H1 (cell line): Measurements from ENCODE around the gene RGS8. TPM values are rescaled to one million over a fixed set of nuclear protein-coding genes. Genes with fewer than 3 reads are reported as not detected.

Experiments used
- CTCF ChIA-PET: fragments of 300-600 bp; sonication (Branson Sonifier 250); formaldehyde crosslinking; loops from one replicate; lab custom pipeline; 2021; ENCODE audit not compliant: partially characterized antibody; lab: Charles Lee
- POLR2A ChIA-PET: fragments of 300-600 bp; sonication (Branson Sonifier 250); formaldehyde crosslinking; loops from one replicate; lab custom pipeline; 2021; ENCODE audit warnings: inconsistent platforms; ENCODE audit not compliant: partially characterized antibody; lab: Charles Lee
- DNase-seq, 2 experiments: peaks; one replicate each; pipeline versions ENCODE4 v3.0.0 to v3.0.0-alpha.2; 2010 to 2022; ENCODE audit warnings: low spot score in 2 of 2, low read depth in 1 of 2, mixed read lengths in 1 of 2
- FAIRE-seq: peaks from 2 replicates; lab custom pipeline; 2011; peaks lifted over from hg19 to GRCh38; lab: Jason Lieb, UNC
- H2AFZ ChIP-seq: 2 replicates; pipeline ENCODE4 v1.8.1; 2012; ENCODE audit warnings: low read length, inconsistent platforms
- H2AK5ac ChIP-seq: 2 replicates; pipeline ENCODE4 v1.6.1; 2013; ENCODE audit warnings: low read depth, low read length
- H2BK120ac ChIP-seq: replicated peaks from 2 replicates; pipeline ENCODE3; 2013; ENCODE audit warnings: low read depth, low read length, inconsistent platforms
- H2BK12ac ChIP-seq: 2 replicates; pipeline ENCODE4 v1.6.1; 2013; ENCODE audit warnings: low read depth, low read length
- H2BK15ac ChIP-seq: 2 replicates; pipeline ENCODE4 v1.6.1; 2013; ENCODE audit warnings: low read length
- H2BK20ac ChIP-seq: 2 replicates; pipeline ENCODE4 v1.6.1; 2013; ENCODE audit warnings: low read length
- H2BK5ac ChIP-seq: 2 replicates; pipeline ENCODE4 v1.6.1; 2013; ENCODE audit warnings: low read depth, low read length
- H3K14ac ChIP-seq: 2 replicates; pipeline ENCODE4 v1.6.1; 2013; ENCODE audit warnings: inconsistent platforms; ENCODE audit not compliant: insufficient read length
- H3K18ac ChIP-seq: 2 replicates; pipeline ENCODE4 v1.6.1; 2013; ENCODE audit warnings: low read length; ENCODE audit errors: extremely low read depth
- H3K23ac ChIP-seq: 2 replicates; pipeline ENCODE4 v1.6.1; 2013; ENCODE audit warnings: inconsistent platforms; ENCODE audit not compliant: insufficient read length
- H3K23me2 ChIP-seq: 2 replicates; pipeline ENCODE4 v1.6.1; 2013; ENCODE audit warnings: low read depth, low read length
- H3K27ac ChIP-seq: 2 replicates; pipeline ENCODE4 v1.6.1; 2011; ENCODE audit warnings: low read depth, low read length, inconsistent platforms
- H3K27me3 ChIP-seq, 4 experiments: replicated peaks in 1 of 4; 1 replicate in 1 of 4; 2 replicates in 3 of 4; pipeline versions ENCODE4 v1.6.1 to v1.8.1; 2011 to 2013; ENCODE audit warnings: low read length in 3 of 4, mild to moderate bottlenecking in 3 of 4, inconsistent platforms in 2 of 4, mixed read lengths in 2 of 4, moderate library complexity in 1 of 4; ENCODE audit not compliant: control insufficient read depth in 3 of 4, insufficient read depth in 3 of 4; ENCODE audit errors: extremely low read depth in 1 of 4
- H3K36me3 ChIP-seq, 4 experiments: 2 replicates each; pipeline versions ENCODE4 v1.6.1 to v1.8.1; 2011 to 2013; ENCODE audit warnings: mild to moderate bottlenecking in 4 of 4, low read length in 3 of 4, moderate library complexity in 2 of 4, control low read depth in 1 of 4, inconsistent platforms in 1 of 4; ENCODE audit not compliant: insufficient read depth in 4 of 4, control insufficient read depth in 2 of 4
- H3K4ac ChIP-seq: replicated peaks from 2 replicates; pipeline ENCODE3; 2013; ENCODE audit warnings: low read length, low read depth, mixed read lengths, inconsistent platforms; ENCODE audit not compliant: insufficient read length
- H3K4me1 ChIP-seq, 4 experiments: replicated peaks in 1 of 4; 1 replicate in 1 of 4; 2 replicates in 3 of 4; pipeline versions ENCODE4 v1.6.1 to v1.8.1; 2011 to 2013; ENCODE audit warnings: low read length in 3 of 4, inconsistent platforms in 2 of 4, mixed read lengths in 1 of 4; ENCODE audit not compliant: insufficient read depth in 4 of 4, control insufficient read depth in 3 of 4
- H3K4me2 ChIP-seq, 2 experiments: 2 replicates each; pipeline versions ENCODE4 v1.6.1 to v1.8.1; 2011 to 2013; ENCODE audit warnings: low read depth in 2 of 2, low read length in 2 of 2, control low read depth in 1 of 2, inconsistent platforms in 1 of 2, mild to moderate bottlenecking in 1 of 2; ENCODE audit not compliant: insufficient read depth in 1 of 2
- H3K4me3 ChIP-seq, 4 experiments: fragments of 200-600, 300-600 bp in 1 of 4; sonication (generic), shearing (Covaris generic), sonication (Bioruptor Twin) in 1 of 4; 2 replicates each; pipeline versions ENCODE4 v1.5.1 to v1.8.1; 2011 to 2016; ENCODE audit warnings: low read length in 4 of 4, low read depth in 3 of 4, control low read depth in 2 of 4, inconsistent platforms in 2 of 4, mild to moderate bottlenecking in 2 of 4, mixed read lengths in 1 of 4, moderate library complexity in 1 of 4; ENCODE audit not compliant: insufficient read depth in 2 of 4; ENCODE audit errors: extremely low read depth in 1 of 4
- H3K56ac ChIP-seq: replicated peaks from 2 replicates; pipeline ENCODE3; 2013; ENCODE audit warnings: low read depth, mild to moderate bottlenecking, mixed read lengths, low read length, inconsistent platforms; ENCODE audit not compliant: insufficient read length
- H3K79me1 ChIP-seq: 2 replicates; pipeline ENCODE4 v1.6.1; 2013; ENCODE audit warnings: low read depth, low read length, control low read depth
- H3K79me2 ChIP-seq, 2 experiments: 2 replicates each; pipeline versions ENCODE4 v1.6.1 to v1.8.1; 2012 to 2013; ENCODE audit warnings: low read length in 2 of 2, mild to moderate bottlenecking in 2 of 2, inconsistent platforms in 1 of 2; ENCODE audit not compliant: insufficient read depth in 2 of 2, control insufficient read depth in 1 of 2
- H3K9ac ChIP-seq, 4 experiments: replicated peaks in 1 of 4; 1 replicate in 1 of 4; 2 replicates in 3 of 4; pipeline versions ENCODE4 v1.6.1 to v1.8.1; 2011 to 2013; ENCODE audit warnings: low read depth in 3 of 4, low read length in 3 of 4, control low read depth in 2 of 4, mild to moderate bottlenecking in 2 of 4, moderate library complexity in 2 of 4, inconsistent platforms in 1 of 4; ENCODE audit errors: extremely low read depth in 1 of 4
- H3K9me3 ChIP-seq, 2 experiments: 2 replicates each; pipeline versions ENCODE4 v1.6.1 to v1.8.1; 2012 to 2013; ENCODE audit warnings: mild to moderate bottlenecking in 2 of 2, moderate library complexity in 2 of 2, control low read depth in 1 of 2, inconsistent platforms in 1 of 2, low read depth in 1 of 2, low read length in 1 of 2, mixed read lengths in 1 of 2; ENCODE audit not compliant: insufficient read depth in 2 of 2
- H4K20me1 ChIP-seq, 2 experiments: replicated peaks in 1 of 2; 2 replicates each; pipeline versions ENCODE3 to v1.8.1; 2011 to 2013; ENCODE audit warnings: inconsistent platforms in 2 of 2, low read length in 2 of 2, mild to moderate bottlenecking in 1 of 2; ENCODE audit not compliant: insufficient read depth in 2 of 2, control insufficient read depth in 1 of 2
- H4K5ac ChIP-seq: 2 replicates; pipeline ENCODE4 v1.6.1; 2013; ENCODE audit warnings: low read length, low read depth, mixed read lengths, inconsistent platforms; ENCODE audit not compliant: insufficient read length
- H4K8ac ChIP-seq: 2 replicates; pipeline ENCODE4 v1.8.0; 2013; ENCODE audit warnings: mild to moderate bottlenecking, moderate library complexity, low read length, inconsistent platforms; ENCODE audit not compliant: insufficient read depth; ENCODE audit errors: extremely low read depth
- H4K91ac ChIP-seq: replicated peaks from 2 replicates; pipeline ENCODE3; 2013; ENCODE audit warnings: low read length, mixed read lengths, inconsistent platforms; ENCODE audit not compliant: insufficient read length
- CTBP2 ChIP-seq: IDR thresholded peaks from 2 replicates; pipeline ENCODE4 v1.7.0; 2011; ENCODE audit warnings: borderline replicate concordance, mild to moderate bottlenecking, moderate library complexity, mixed read lengths, low read length; ENCODE audit not compliant: insufficient read depth, insufficient read length
- WGBS, 2 experiments: shearing (Covaris generic) in 1 of 2; methylation state at CpG; one replicate each; pipeline versions ENCODE4 v1.1.6 to v1.1.7; 2013 to 2015; ENCODE audit warnings: low lambda C conversion rate in 2 of 2, mixed read lengths in 2 of 2, inconsistent platforms in 1 of 2, low coverage in 1 of 2, missing lambda C conversion rate in 1 of 2; ENCODE audit not compliant: insufficient replicate concordance in 2 of 2, insufficient coverage in 1 of 2, insufficient read length in 1 of 2; ENCODE audit errors: extremely low coverage in 1 of 2, missing lambda C conversion rate in 1 of 2; 5-methylcytosine and 5-hydroxymethylcytosine counted together
- polyA plus RNA-seq, 7 experiments: library from polyadenylated mRNA; depleted of rRNA in 3 of 7; stranded (reverse) in 5 of 7; unstranded in 2 of 7; fragments of >200 nt in 5 of 7; fragments of 200-250 nt in 2 of 7; gene quantifications; 1 replicate in 5 of 7; 2 replicates in 1 of 7; 4 replicates in 1 of 7; pipeline versions ENCODE4 v1.2.1 to v1.2.3, GENCODE V29; 2011 to 2013; ENCODE audit warnings: missing spikeins in 2 of 7, mixed read lengths in 2 of 7
- total RNA-seq: library from RNA; stranded (reverse); fragmentation: NEBNext Ultra II Directional; extraction: Animal tissue kit (Norgen Biotek cat#: 25700); gene quantifications from 2 replicates; pipeline ENCODE4 v1.2.1, GENCODE V29; 2021
- TF ChIP-seq, protein P1 (sequence below), 3 experiments: IDR thresholded peaks; 1 replicate in 2 of 3; 2 replicates in 1 of 3; pipeline versions ENCODE4 v1.5.1 to v1.6.1; 2011; ENCODE audit warnings: low read length in 3 of 3, mild to moderate bottlenecking in 3 of 3, inconsistent platforms in 2 of 3, low read depth in 1 of 3, moderate library complexity in 1 of 3; ENCODE audit not compliant: insufficient read depth in 1 of 3; ENCODE audit errors: control extremely low read depth in 1 of 3

The RGS8 gene
- total and polyA plus RNA-seq, 2 of the 8 experiments (the other 6 are each of a cell fraction or from before 2014, with no cell fraction given) = 0.13 to 0.23 TPM

DNA sequence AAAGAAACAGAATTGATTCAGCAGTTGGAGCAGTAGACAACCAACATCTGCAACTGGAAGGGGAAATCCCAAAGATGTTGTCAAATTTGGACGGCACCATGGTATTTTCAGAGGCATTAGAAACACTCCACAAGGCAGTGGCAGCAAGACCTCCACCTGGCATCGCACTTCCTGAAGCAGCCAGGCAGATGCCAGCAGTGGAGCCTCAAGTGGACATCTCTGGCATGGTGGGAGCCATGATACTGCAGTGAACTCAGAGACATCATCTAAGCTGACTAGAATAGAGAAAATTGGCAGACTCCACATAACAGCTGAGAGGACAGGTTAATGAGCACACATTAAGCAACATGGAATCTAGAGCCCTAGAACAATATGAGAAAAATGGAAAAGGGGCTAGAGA lies 33.9 kb upstream of the RGS8 start:
- no peak for FAIRE-seq
- H3K9me3 ChIP-seq = no peaks in the 10 kb centered on the region
- WGBS, 2 experiments = 91% methylated on average over 2 of the region's 2 CpGs; no CpG with 5 or more reads in 1 of the 2 experiments

More for the DNA sequence above, 33.9 kb upstream of the RGS8 start:
- CTCF ChIA-PET = interaction anchor here (0.7 to 1.7 kb wide), 4 partner anchors 11 to 89 kb away, joined by 3 to 5 read pairs (median 4); no protein-coding TSS in a partner anchor
- H3K36me3 ChIP-seq = no peaks in the 10 kb centered on the region
- no peak overlapping the region for H2BK20ac ChIP-seq
- H3K27ac ChIP-seq = no peak overlapping the region
- no peak for DNase-seq
- H3K4ac ChIP-seq = no peak overlapping the region
- 0 out of 2 replicates have a peak overlapping the region, but pooled peaks have one; percentile 51 for H2BK12ac ChIP-seq
- H3K23ac ChIP-seq = no peak overlapping the region
- TF ChIP-seq, protein P1, sequence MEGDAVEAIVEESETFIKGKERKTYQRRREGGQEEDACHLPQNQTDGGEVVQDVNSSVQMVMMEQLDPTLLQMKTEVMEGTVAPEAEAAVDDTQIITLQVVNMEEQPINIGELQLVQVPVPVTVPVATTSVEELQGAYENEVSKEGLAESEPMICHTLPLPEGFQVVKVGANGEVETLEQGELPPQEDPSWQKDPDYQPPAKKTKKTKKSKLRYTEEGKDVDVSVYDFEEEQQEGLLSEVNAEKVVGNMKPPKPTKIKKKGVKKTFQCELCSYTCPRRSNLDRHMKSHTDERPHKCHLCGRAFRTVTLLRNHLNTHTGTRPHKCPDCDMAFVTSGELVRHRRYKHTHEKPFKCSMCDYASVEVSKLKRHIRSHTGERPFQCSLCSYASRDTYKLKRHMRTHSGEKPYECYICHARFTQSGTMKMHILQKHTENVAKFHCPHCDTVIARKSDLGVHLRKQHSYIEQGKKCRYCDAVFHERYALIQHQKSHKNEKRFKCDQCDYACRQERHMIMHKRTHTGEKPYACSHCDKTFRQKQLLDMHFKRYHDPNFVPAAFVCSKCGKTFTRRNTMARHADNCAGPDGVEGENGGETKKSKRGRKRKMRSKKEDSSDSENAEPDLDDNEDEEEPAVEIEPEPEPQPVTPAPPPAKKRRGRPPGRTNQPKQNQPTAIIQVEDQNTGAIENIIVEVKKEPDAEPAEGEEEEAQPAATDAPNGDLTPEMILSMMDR (IDR thresholded peaks at IDR 0.05; ENCODE audit: control extremely low read depth in 1 of 3, insufficient read depth in 1 of 3, low read depth in 1 of 3, low read length in 3 of 3) = peak in 2 of 3 experiments; percentile 18 to 23; a peak in 2 of 4 replicates
- no peak for TF ChIP-seq CTBP2
- H3K23me2 ChIP-seq = no peaks in the 10 kb centered on the region
- H2BK5ac ChIP-seq = no peak overlapping the region
- H3K4me2 ChIP-seq = no peak overlapping the region
- H3K4me1 ChIP-seq = peaks cover 0 to 3% (median 0%) of the 10 kb centered on the region in 4 experiments; a peak in 1 of 7 replicates
- no peak overlapping the region for H2BK15ac ChIP-seq
- no peak overlapping the region for H2AFZ ChIP-seq
- no peak overlapping the region for H4K91ac ChIP-seq
- no peaks in the 10 kb centered on the region for H3K27me3 ChIP-seq
- H3K9ac ChIP-seq = no peak overlapping the region
- no peak overlapping the region for H4K5ac ChIP-seq
- no peak overlapping the region for H3K14ac ChIP-seq
- H2BK120ac ChIP-seq = no peak overlapping the region
- POLR2A ChIA-PET = no interaction called here
- no peaks in the 10 kb centered on the region for H4K20me1 ChIP-seq
- H2AK5ac ChIP-seq = no peak overlapping the region
- H4K8ac ChIP-seq = no peak overlapping the region
- H3K18ac ChIP-seq = no peak overlapping the region
- H3K79me1 ChIP-seq = no peaks in the 10 kb centered on the region
- H3K56ac ChIP-seq = no peak overlapping the region
- H3K4me3 ChIP-seq = no peak overlapping the region
- no peaks in the 10 kb centered on the region for H3K79me2 ChIP-seq
